Frontal cortex (tissue), 4 donors: Measurements from ENCODE around the gene C5. TPM values are rescaled to one million over a fixed set of nuclear protein-coding genes. Genes with fewer than 3 reads are reported as not detected.

Experiments
- DNase-seq, 2 donors: peaks; one replicate each; pipeline ENCODE4 v3.0.0; 2012; ENCODE audit warnings: low spot score in 2 of 2
- FAIRE-seq: peaks from 2 replicates; lab custom pipeline; 2012; peaks lifted over from hg19 to GRCh38; lab: Jason Lieb, UNC
- total RNA-seq: library from RNA; depleted of rRNA; stranded (reverse); fragments of >200 nt; gene quantifications from one replicate; pipeline ENCODE4 v1.2.3, GENCODE V29; 2014
- donor health status: control.
- donor health status: control.
- donor health status: control.

The C5 gene
- total RNA-seq, 1 donor from 2014 or later, result 7.7 TPM

GRCh38 chr9:120916991-120917880 lies 132.8 kb downstream of the C5 start:
- DNase-seq (no peak), FAIRE-seq (no peak)

DNA sequence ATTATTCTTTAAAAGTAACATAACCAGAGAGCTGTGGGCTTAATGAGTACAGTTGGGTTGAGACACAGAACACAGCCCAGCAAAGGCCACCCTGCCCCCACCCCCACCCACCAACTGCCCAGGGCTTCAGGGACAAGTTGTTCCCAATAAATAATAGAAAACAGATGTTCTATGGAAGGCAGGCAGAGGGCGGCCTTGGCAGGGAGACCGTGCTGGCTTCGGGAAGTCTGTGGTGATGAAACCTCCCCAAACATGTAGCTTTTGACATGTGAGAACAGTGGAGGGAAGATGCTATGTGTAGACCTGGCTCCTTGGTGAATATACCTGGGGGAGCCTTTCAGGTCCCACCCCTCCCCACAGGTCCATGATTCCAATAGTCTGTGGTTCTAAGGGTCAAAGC lies 133.5 kb downstream of the C5 start:
- DNase-seq, result no peak

DNA sequence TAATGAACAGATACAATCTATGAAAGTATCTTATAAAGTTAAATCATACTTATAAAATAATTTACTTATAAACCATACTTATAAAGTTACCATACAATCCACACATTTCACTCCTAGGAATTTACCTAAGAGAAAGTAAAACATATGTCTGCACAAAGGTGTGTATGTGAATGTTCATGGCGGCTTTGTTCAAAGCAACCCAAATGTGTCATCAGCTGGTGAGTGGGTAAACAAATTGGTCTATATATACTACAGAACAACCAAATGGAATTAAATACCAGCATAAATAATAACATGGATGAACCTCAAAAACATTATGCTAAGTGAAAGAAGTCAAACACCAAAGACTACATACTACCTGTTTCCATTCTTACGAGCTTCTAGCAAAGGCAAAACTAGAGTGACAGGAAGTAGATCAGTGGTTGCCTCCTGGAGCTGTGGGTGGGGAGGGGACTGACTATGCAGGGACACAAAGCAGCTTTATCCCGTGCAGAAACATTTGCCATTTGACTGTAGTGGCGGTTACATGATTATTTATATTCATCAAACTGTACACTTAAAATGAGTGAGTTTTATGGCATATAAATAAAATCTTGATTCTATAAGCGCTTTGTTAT lies 134.1 kb downstream of the C5 start:
- no peak for FAIRE-seq
- no peak for DNase-seq

More for the DNA sequence above, 133.5 kb downstream of the C5 start:
- no peak for FAIRE-seq

GRCh38 chr9:120914953-120915352 lies 135.1 kb downstream of the C5 start:
- no peak for FAIRE-seq

DNA sequence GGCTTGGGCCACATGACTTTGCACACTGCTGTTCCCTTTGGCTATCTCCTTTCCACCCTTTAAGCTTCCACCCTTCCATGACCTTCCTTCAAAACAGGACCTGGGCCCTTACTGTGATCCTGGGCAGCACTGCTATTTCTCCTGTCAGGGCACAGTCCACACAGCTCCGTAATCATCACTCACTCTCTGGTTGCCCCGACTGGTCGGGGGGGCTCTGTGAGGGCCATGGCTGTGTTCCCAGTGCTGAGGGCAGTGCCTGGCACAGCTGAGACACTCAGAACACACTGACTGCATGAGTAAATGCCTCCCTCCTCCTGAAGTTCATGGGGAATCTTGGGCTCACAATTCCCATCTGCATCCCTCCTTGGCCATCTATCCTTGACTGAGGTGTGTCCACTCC lies 135.7 kb downstream of the C5 start:
- DNase-seq (peak in 1 of 2 donors; percentile 60), FAIRE-seq (no peak)

More at GRCh38 chr9:120914953-120915352, 135.1 kb downstream of the C5 start:
- no peak for DNase-seq

- DNase-seq (no peak), FAIRE-seq (no peak)
Observed at GRCh38 chr9:120913647-120914264, 136.3 kb downstream of the C5 start.

GRCh38 chr9:120912958-120913646 lies 137.0 kb downstream of the C5 start:
- FAIRE-seq (no peak), DNase-seq (no peak)

DNA sequence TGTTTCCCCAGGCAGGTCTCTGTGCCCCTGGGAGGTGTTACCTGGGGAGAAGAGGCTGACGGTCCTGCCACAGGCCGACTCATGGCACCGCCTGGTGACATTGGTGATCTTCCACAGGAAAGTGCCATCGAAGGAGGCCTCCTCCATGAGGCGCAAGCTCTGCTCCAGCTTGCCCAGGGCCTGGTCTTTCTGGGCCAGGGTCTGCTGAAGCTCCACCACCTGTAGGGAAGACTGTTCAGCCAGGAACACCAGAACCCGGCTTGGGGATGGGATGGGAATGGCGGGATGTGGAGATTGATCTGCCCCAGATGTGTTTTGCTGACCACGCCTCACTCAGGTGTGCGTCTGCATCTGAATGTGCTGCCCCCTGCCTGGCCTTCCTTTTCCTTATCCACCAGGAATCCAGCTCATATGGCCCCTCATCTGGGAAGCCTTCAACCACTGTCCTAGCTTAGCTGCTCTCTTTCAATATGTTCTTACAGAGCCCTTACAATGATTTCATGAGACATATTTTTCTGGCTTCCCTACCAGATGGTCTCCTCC lies 138.7 kb downstream of the C5 start:
- no peak for FAIRE-seq
- no peak for DNase-seq

DNA sequence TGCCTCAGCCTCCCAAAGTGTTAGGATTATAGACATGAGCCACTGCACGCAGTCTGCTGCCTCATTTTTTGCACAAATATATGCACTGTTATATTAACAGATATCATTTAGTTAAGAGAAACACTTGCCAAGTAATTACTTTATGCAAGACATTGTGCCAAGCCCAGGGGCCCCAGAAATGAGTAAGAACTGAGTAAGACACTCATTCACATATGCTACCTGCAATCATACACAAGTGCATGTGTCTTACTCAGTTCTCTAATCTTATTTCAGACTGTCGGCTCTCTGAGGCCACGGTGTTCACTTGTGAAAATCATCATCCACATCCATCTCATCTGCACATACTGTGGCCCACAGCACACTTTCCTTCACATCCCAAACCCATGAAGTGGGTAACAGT lies 139.4 kb downstream of the C5 start:
- FAIRE-seq (no peak), DNase-seq (no peak)

DNA sequence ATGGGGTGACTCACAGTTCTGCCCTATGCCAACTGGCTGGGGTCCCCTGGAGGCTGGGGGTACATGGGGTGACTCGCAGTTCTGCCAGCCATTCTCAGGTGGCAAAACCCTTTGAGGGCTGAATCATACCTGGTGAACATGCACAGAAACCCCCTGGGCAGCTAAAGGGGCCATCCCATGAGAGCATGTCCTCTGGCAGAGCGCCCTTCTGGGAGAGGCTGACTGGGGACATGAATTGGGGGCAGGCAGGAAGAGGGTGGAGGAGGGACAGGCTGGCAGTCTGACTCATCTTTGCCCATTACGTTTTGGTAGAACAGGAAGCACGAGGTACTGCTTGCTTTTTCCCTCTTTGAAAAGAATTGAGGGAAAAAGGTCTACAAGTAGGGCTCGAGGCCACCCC lies 140.2 kb downstream of the C5 start:
- DNase-seq, result no peak
- no peak for FAIRE-seq

- no peak for FAIRE-seq
- no peak for DNase-seq
Observed at GRCh38 chr9:120905315-120906164, 144.5 kb downstream of the C5 start.

DNA sequence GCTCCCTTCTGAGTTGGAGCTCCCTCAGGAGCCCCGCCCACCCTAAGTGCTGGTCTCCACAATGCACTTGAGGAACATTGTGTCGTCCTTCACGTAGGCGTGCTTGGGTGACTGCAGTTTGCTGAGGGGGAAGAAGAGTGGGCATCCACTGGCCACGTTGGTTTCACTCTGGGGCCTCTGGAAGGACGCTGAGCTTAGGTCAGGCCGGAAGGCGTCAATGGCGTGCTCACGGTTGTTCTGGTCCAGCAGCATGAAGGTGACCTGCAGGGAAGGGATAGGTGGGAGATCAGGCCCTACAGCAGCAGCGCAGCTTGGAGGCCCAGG lies 145.1 kb downstream of the C5 start:
- FAIRE-seq, result no peak

GRCh38 chr9:120904061-120904977 lies 145.8 kb downstream of the C5 start:
- DNase-seq (no peak), FAIRE-seq (no peak)

More for the DNA sequence above, 145.1 kb downstream of the C5 start:
- DNase-seq, result no peak

GRCh38 chr9:120902569-120903535 lies 147.2 kb downstream of the C5 start:
- DNase-seq (no peak), FAIRE-seq (no peak)
